ENCODE data around the gene IGLL1.

Gene IGLL1

DNA sequence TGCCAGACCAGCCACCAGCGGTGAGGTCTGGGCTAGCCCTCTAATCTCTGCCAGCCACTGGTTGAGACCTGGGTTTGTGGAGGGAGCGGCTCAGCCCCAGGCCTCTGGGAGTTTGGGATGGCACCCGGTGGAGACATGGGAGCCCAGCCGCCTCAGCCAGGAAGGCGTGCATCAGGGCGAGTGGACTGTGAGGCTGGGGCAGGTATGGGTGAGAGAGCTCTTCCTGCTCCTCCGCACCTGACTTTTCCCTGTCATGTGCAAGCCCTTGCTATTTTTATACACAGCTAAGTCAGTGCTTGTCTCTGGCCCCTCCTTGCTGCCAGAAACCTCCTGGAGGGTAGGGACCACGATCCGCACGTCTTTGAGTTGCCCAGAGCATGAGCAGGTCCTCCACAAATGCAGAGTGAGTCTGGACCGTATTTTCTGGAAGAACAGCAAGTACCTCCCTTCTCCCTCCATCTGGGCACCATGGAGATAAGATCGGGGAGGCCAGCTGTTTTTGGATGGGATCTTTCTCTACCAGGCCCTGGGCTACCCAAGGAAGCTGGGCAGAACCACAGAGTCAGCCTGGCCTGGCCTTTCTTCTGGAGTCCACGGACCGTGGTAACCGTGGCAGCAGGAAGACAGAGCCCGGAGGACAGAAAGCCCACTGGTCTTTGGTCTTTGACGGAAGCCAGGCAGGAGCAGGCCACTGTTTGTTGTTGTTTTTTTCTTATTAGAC, 53.3 kb downstream of the IGLL1 start:
- DNase-seq = no peak

DNA sequence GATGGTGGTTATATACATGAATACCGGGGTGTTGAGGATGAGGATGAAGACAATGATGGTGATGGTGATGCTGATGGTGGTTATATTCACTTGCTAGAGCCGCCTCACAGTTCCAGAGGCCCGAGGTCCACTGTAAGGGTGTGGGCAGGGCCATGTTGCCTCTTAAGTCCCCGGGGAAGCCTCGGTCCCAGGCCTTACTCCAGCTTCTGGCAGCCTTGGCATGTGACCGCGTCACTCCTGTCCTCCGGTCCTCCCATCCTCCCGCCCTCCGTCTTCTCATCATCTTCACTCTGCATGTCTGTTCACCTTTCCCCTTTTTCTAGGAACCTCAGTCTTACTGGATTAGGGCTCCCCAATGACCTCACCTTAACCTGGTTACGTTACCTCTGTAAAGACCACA, 54.6 kb downstream of the IGLL1 start:
- DNase-seq = no peak

DNA sequence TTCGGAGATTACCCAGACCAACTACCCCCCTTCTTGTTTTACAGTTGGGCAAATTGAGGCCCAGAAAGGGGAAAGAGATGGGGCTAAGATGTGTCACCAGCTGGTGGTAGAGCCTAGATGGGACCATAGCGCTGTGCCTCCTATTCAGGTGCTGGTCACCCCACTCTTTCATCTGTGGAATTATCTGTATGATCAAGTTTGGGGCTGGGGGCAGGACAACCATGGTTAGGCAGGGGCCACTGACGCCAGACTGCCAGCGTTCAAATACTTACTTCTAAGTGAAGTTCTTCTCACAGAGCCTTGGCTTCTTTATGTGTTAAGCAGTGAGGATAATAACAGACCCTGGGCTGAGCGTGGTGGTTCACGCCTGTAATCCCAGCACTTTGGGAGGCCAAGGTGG, 55.9 kb downstream of the IGLL1 start:
- no peak for DNase-seq

DNA sequence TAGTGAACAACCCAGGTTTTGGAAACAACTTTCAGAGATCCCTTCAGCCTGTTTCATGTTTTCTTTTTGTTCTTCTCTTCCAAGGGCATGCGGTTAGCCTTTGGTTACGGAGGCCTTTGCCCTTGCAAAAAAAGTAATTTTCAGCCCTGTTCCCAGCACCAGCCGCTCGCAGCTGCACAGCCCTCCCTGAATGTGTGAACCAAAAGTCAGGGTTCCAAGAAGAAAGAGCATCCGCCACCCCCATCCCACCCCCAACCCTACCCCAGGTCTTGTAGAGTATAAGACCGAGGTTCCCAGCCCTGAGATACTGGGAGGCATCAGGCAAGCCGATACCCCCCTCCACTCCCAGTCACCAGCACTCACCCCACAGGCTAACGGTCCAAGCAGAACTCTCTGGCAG, 56.4 kb downstream of the IGLL1 start:
- no peak for DNase-seq

Data from NCI-H1694 treated with DMSO at 0.1 percent for 48 hours (cell line).